LHCN-M2 (cell line): ENCODE results near the gene DUS1L. TPM values are rescaled to one million over a fixed set of nuclear protein-coding genes. Genes with fewer than 3 reads are reported as not detected.
A peak's percentile ranks its signal among the peaks of the same experiment; 100 is the strongest.

Experiments used
- DNase-seq: peaks from one replicate; pipeline ENCODE4 v3.0.0-alpha.2; 2012; ENCODE audit warnings: low read depth
- polyA plus RNA-seq: library from polyadenylated mRNA; unstranded; fragments of >200 nt; gene quantifications from one replicate; pipeline ENCODE4 v1.2.1, GENCODE V29; 2012; ENCODE audit warnings: missing spikeins
- total RNA-seq: library from RNA; depleted of rRNA; stranded (reverse); fragments of >200 nt; gene quantifications from 2 replicates; pipeline ENCODE4 v1.2.3, GENCODE V29; 2014; rRNA removed

The DUS1L gene
- 75.8 and 86.1 TPM in 2 replicates for total RNA-seq
- polyA plus RNA-seq, result 49.1 TPM

DNA sequence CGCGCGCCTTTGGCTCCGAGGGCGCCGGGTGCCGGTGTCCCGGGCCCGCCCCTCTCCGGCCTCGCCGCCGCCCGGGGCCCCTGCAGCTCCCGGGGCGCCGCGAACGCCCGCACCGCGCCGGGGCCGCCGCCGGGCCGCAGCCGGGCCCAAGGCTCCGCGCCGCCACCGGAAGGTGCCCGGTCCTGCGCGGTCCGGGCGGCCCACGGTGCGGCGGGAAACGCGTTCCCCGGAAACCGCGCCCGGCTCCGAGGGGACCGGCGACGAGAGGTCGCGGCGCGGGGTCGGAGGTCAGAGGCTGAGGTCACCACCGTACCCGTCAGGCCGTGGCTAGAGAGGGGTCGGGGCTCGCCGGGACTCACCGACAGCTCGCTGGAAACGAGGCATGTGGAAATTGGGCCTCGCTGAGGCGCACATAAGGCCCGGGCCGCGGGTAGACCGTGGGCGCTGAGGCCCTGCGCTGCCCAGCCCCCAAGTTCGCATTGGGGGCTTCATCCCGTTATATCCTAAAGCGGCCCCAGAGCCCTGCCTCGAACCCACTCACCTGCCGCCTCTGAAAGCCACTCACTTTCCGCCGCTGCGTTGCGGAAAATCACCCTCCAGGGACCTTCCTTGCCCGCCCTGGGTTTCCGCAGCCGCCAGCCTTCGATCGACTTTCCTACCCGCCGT is at the start of gene DUS1L:
DUS1L (minus strand) TSS at position 167 of the 666 bp plus-strand sequence. CDS start 745 bp downstream, outside the sequence.
- peak; percentile 41 for DNase-seq

DNA sequence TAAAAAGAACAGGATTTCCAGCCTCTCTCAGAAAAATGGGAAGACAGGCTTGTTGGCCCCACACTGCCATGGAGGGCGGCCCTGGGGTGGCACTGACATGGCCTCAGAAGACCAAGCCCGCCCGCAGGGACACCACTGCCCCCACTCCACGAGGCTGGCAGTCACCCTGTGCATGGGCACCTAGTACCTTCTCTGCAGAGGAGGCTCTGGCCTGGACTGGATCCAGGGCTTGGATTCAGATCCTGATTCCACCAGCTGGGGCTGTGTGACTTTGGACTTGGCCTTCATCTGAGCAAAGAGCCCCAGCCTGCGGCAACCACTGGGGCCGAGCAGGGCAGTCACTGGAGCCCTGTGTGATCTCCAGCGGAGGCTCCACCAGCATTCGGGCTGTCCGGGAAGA is 49.3 kb upstream of the DUS1L start:
- DNase-seq, result no peak

DNA sequence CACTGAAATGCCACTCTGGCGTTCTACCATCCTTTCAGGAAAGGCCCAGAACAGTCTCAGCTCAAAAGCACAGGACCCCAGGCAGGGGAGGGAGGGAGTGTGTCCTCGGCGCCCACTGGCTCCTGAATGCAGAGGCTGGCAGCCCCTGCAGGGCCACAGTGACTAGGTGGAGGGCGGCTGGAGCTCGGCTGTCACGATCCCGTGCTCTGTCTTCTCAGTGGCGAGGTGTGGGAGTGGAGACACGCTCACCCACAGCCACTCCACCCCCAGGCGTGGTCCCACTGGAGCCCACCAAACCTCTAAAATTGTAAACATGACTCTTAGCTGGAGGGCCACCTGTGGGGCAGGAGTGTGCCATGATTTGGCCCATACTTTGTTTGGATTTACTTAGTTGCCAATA is 48.8 kb upstream of the DUS1L start:
- no peak for DNase-seq

GRCh38 chr17:82113941-82114340 is 48.3 kb upstream of the DUS1L start:
- DNase-seq, result no peak

GRCh38 chr17:82113422-82113821 is 47.8 kb upstream of the DUS1L start:
- DNase-seq, result no peak

DNA sequence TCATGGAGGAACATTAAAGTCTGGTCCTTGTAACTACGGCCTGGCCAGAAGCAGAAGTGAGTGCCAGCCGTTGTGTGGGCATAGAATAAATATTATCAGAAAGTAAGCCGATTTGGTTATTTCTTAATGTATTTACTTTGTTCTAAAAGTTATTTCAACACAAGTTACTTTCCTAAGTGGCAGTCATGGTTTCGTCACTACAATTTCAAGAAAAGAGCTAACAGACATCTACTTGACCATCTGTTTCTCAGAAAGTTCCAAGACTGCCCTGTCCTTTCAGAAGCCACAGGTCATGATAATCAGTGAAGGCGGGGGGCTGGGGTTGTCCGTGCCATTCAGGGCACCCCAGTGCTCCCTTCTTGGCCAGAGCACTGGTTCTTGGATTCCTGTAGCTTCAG is 47.3 kb upstream of the DUS1L start:
- no peak for DNase-seq

- DNase-seq, result no peak
Measured at GRCh38 chr17:82112181-82112913, 46.7 kb upstream of the DUS1L start.

GRCh38 chr17:82110298-82110697 is 44.7 kb upstream of the DUS1L start:
- no peak for DNase-seq

DNA sequence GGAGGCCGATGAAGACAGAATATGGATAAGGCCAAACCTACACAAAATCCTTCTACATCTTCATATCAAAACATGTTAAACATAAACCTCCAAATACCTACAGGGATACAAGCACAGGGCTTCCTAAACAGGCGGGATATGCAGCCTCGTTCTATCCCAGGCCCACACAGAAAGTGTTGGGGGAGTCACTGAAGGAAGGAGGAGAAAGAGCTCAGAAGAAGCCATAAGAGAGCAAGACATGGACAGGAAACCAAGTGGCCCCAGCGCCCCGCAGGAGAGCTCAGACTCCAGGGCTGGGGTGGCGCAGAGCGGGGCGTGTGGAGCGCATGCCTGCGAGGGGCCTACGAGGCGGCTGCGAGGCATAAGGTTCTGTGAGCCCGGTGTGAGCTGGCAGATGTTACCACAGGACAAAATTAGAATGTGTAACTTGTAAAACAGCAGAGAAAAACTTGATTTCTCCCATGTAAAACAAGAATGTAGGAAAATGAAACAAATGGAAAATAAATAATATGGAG is 43.4 kb upstream of the DUS1L start:
- no peak for DNase-seq

- no peak for DNase-seq
Measured at GRCh38 chr17:82108496-82108945, 42.9 kb upstream of the DUS1L start.

- no peak for DNase-seq
Measured at GRCh38 chr17:82108038-82108437, 42.4 kb upstream of the DUS1L start.

- DNase-seq, result no peak
Measured at GRCh38 chr17:82107341-82107860, 41.8 kb upstream of the DUS1L start.

DNA sequence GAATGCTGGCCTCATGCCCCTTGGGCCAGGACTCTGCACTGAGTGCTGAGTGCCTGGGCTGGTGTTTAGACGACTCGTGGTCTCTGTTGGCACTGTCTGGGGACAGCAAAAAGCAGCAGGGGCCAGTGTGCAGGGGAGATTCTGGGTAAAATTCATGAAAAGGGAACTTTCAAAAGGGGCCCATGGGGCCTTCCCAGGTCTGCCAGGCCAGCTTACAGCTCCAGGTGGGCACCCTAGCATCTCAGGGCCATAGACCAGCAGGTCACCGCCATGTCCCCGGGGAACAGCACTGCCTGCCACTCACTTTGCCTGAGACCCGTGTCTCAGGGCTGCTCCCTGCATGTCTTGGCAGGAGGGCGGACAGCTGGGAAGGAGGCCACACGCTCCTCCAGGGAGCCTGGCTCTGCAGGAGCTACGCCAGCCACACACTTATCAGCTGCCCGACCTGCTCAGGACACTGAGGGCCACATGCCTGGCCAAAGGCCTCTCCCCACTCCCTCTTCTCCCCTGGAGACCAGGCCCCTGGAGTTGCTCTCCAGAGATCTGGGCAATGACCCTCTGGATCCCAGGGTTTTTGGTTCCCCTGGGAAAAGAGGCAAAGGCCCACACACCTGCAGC is 41.2 kb upstream of the DUS1L start:
- no peak for DNase-seq

GRCh38 chr17:82105882-82106687 is 40.5 kb upstream of the DUS1L start:
- DNase-seq, result peak; percentile 55

GRCh38 chr17:82105417-82105881 is 39.8 kb upstream of the DUS1L start:
- DNase-seq, result no peak

GRCh38 chr17:82104797-82105416 is 39.3 kb upstream of the DUS1L start:
- no peak for DNase-seq

DNA sequence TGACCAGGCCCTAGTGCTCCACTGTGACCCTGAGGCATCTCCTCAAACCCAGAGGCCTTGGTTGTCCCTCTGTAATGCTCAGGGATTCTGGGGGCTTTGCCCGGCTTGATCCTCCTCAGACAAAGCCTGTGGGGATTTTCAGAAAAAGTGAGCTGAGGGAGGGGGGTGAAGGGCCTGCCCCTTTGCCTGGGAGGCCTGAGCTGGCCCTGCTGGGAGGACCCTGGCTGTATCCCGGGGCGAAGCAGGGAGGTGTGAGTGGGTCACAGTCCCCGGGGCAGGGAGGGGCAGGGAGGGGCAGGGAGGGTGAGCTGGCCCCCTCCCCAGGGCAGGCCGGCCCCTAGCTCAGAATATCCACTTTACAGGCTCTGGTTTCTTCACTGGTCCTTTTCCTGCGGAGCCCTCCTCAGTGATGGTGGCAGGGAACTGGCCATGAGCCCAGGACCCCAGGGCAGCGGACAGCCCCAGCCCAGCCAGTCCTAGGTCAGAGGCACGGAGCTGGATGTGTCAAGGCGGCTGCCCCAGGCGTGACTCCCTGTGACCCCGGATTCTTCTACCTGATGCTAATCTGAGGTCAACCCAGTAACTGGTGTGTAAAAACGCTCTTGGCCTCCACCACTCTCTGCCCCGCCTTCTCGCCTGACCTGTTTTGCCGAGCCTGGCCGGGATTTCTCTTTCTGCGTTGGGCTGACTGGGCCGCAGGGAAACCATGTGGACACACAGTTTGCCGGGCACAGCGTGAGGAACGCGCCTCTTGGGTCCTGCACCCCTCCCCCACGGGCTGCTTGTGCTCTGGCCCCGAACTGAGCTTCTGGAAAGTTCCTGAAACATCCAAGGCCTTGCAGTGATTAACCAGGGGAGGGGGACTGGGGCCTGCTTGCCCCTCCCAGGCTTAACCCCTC is 38.2 kb upstream of the DUS1L start:
- no peak for DNase-seq

DNA sequence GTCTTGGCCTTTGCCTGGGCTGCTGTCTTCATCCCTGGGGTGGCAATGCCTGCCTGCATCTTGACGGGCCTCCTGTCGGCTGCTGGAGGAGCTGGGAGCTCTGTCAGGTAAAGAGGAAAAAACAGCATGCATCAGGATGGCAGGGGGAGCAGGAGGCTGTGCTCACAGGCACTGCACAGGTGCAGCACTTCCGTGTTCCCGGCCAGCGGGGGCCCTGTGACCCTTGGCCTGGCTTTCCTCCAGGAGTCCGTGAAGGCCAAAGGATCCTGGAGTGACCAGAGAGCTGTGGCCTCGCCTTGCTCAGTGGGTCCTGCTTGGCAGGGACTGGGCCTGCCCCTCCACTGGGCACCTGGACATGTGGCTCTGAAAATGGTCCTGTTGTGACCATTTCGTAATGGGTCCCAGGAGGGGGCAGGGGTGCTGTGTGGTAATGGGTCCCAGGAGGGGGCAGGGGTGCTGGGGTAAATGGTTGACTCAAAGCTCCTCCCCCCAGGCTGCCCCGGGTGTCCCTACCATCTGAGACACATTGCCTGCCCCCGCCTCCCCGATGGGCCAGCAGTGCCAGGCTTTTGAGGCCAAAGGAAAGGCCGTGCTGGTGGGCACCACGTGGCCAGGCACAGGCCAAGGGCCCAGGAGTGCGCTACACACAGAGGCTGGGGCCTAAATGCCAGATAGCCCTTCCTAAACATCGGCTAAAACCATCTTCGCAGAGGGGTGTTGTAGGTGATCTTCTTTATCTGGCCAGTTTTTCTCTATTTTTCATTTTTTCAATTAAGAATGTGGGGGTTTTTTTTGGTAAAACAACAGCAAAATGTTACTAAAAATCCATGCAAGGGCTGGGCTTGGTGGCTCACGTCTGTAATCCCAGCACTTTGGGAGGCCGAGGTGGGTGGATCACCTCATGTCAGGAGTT is 36.4 kb upstream of the DUS1L start:
- no peak for DNase-seq

DNA sequence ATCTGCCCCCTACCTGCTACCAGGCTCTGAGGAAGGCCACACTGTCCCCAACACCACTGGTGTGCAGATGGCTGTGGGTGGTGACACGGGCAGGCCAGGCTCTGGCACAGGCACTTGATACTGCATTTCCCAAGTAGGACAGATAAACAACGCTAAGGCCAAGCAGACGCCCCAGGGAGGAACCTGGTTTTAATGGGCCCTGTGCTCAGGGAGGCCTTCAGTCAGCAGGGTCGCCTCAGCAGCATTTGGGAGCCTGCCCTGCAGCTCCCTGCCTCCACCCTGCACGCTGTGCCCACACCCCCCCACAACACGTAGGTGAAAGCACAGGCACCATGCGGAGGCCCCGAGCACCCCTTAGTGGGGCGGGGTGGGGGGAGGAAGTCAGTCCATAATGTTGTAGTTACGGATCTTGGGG is 35.7 kb upstream of the DUS1L start:
- no peak for DNase-seq
